GM19025 (cell line): Measurements from ENCODE around the gene OXNAD1.

Source experiments
- ATAC-seq: cut with Tn5 transposase; IDR thresholded peaks from one replicate; pipeline ENCODE4 v1.9.1; 2021; ENCODE audit warnings: mild to moderate bottlenecking, low read depth, moderate library complexity; ENCODE audit not compliant: unreplicated experiment

OXNAD1 gene

DNA sequence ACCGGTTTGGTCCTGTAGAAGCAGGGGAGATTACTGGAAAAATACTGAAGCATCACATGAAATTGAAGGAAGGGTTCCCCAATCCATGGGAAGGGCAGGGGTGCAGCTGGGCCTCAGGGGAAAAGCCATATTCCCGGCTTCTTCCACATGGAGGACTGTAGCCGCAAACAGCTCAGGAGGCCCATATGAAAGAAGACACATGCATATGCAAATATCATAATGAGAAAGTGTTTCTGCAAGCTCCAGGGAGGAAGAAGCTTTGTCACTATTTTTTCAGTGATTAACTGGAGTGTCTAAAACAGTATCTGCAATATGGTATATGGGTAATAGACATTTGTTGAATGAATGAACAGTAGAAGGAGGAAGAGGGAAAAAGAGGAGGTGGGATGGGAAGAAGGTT, 19.4 kb upstream of the OXNAD1 start:
- ATAC-seq: no peak

GRCh38 chr3:16247282-16248061, 17.5 kb upstream of the OXNAD1 start:
- ATAC-seq: peak; percentile 58

- ATAC-seq: no peak
Measured at GRCh38 chr3:16248556-16248955, 16.5 kb upstream of the OXNAD1 start.

DNA sequence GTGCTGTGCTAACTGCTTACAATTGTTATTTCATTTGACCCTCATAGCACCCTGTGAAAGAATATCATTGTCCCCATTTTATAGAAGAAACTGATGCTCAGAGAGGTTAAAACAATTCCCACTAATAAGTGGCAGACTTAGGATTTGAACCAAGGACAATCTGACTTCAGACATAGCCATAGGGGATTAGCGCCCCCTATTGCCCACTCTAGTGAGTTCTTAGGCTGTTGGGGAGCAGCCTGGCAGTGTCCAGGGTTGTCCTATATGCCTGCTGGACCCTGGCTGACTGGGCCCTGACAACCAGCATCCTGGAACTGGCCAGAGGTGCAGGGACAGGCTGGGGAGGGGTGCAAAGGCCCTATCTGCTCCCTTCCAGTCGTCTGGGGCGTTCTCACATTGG, 15.7 kb upstream of the OXNAD1 start:
- no peak for ATAC-seq

DNA sequence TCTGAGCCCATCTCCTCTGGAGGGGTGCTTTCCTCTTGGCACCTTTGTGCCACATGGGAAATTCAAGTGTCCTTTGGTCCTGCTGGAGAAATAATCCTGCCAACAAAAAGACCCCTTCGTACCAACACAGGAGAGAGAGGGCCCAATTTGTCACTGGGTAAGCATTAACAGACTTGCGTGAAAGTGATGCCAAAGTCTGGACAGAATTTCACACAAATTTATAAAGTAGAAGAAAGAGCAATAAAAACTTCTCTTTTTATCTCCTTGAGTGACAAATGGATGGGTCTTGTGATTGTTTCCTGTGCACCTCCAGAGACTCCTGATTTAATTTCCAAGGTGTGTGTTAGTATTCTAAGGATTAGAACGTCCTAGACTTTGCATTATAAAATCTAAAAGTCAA, 15.1 kb upstream of the OXNAD1 start:
- no peak for ATAC-seq

GRCh38 chr3:16251316-16252085, 13.5 kb upstream of the OXNAD1 start:
- ATAC-seq: no peak

DNA sequence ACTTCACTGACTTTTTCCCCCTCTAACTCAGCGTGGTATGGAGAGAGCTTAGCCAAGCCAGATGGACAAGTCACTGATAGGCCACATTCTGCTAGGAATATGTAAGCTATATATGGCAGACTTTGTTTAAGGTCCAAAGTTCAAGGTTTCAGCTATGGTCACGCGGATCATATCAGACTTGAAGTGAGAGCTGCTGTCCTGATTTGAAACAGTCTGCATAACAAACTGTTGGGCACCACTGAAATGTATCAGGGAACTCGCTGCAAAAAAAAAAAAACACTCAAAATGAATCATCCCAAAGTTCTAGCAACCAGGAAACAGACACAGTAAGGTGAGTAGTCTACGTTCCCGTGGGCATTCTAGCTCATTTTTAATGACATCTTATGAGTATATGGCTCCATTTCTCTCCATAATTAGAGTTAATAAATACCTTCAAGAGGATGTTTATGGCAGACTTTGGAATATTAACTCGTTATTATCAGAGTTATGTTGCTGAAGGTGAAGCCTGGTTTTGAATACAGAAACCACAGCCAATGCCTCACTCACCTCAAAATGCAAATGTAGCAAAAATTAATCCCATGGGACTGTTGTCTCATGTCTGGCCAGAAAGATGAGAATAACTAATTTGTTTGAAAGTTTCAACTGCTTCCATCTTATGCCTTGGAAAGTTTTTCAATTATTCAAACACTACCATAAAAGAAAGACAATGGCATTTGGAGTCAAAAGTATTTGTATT, 12.6 kb upstream of the OXNAD1 start:
- ATAC-seq: peak; percentile 49

- no peak for ATAC-seq
Measured at GRCh38 chr3:16252988-16253387, 12.0 kb upstream of the OXNAD1 start.

DNA sequence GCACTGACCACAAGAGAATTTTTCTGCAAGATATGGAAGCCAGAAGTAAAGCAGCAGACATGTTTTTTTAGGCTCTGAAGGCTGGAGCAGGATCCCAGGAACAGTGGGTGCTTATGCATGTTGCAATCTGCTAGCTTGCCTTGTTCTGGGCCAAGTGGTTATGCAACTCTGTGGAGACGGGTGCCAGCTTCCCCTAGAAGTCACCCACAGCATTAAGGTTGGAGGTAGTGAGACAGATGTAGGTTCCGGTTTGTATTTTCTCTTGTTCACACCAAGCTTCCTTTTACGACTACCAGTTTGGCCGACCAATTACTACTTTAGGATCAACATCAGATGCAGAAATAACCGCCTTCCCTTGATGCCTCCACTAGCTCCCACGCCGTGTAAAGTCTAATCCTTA, 11.4 kb upstream of the OXNAD1 start:
- no peak for ATAC-seq

DNA sequence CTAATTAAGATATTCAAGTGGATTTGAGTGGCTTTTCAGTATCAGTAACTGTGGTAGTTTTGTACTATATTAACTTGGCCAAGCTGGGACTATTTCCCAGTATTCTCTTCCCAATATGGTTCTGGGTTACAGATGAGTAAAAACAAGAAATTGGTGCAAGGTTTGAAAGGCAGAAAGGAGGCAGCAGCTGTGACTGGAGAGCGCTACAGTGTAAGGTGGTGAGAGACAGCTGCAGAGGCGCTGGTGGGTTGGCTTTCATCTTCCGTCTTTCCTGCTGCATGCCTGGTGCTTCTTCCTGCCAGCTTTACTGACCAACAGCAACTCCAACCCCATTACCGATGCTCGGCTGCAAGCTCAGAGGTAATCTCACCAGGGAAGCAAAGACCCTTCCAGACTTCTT, 10.1 kb upstream of the OXNAD1 start:
- peak; percentile 40 for ATAC-seq

GRCh38 chr3:16255326-16255725, 9.7 kb upstream of the OXNAD1 start:
- ATAC-seq: no peak

GRCh38 chr3:16255726-16256125, 9.3 kb upstream of the OXNAD1 start:
- no peak for ATAC-seq

DNA sequence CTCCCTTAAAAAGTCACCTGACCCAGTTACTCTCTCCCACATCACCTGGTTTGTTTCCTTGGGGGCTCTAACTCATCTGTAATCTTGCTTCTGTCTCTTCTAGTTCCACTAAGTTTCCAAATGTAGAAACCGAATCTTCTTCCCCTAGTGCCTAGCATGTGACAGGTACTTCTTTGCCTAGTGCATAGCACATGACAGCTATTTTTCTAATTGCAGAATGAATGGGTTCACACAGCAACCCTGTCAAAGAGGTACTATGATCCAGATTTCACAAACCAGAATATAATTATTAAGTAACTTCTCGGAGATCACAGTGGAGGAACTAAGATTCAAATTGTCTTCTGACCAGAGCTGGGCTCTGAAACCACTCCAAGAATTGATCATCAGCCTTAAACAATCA, 7.7 kb upstream of the OXNAD1 start:
- no peak for ATAC-seq

DNA sequence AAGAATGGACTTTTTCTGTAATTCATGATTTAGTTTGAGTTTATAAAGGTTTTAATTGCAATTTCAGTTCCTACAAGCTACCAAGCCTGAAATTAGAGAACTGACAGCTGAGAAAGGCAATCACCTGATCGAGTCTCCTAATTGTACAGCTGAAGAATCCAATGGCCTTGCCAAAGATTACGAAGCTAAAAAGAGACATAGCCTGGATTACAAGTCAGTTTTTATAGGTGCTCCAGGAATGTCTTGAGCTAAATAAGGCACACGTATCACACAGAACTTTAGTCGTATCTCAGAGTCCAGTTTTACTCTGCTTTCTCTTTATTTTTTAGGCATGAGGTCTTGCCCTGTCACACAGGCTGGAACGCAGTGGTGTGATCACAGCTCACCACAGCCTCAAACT, 6.8 kb upstream of the OXNAD1 start:
- ATAC-seq: no peak

DNA sequence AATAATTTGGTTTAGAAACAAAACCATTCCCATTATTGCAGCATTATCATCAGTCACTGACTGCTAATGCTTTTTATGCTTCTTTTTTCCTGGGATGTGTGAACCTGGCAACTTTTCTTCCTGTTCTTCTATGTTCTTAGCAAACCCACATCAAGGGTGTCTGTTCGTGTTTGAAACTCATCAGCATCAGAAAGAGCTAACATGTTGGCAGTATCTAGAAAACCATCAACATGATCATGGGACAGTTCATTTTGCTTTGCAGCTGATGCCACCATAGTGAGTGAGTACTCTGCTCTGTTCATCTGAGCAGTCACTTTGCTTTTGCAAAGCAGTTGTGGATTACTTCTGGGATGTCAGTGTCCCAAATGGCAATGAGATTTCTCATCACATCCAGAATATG, 6.1 kb upstream of the OXNAD1 start:
- no peak for ATAC-seq

DNA sequence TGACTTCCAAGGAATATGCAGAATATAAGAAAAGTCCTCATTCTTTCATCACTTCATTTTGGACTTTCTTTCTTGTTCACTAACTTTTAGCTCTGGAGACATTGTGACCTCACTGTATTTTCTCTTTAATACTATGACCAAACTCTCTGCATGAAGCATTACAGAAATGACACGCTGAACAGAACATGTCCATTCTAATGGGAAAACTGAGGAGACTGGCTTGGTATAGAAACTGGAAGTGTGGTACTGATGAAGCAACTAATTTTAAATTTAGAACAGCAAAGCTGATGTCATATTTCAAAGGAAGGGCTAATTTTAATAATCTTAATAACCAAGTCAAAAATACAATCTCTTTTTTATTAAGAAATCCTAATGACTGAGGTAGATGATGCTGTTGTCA, 5.0 kb upstream of the OXNAD1 start:
- ATAC-seq: no peak

DNA sequence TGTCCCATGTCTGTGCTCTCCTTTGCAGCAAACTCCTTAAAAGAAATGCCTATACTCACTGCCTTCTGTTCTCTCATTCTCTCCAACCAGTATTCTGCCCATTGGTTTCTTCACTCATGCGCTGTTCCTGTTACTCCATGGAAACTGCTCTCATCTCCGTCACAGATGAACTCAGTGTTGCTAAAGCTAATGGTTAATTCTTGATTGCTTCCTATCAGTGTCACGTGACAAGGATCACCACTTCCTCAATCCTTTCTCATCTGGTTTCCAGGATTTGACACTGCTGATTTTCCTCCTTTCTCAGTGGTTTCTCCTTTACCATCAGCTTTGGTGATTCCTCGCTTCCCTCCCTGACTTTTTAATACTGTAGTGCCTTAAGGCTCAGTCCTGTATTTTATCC, 2.8 kb upstream of the OXNAD1 start:
- ATAC-seq: no peak

DNA sequence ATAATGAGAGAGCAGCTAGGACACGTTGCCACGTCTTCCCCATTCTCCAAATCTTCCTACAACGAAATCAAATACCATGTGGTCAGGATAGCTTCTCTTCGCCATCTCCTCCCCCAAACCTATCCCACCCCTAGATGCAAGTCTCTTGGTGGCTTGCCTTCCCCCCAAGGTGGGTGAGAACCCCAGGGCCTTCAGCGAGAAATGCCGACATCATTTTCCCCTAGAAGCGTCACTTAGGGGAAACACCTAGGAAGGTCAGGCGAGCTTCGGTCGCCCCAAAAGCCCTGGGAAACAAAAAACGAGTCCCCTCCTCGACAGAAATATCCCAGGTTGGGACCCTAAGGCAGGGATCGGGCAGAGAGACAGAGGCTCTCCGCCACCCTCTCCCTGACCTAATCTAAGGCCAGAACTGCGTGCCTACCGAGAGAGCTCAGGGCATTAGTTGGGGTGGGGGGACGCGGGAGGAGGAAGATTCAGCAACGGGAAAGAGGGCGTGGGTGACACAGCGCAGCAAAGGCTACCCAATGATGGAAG, 771 bp upstream of the OXNAD1 start:
- no peak for ATAC-seq

- ATAC-seq: no peak
Measured at GRCh38 chr3:16265455-16265786, 409 bp downstream of the OXNAD1 start.

- ATAC-seq: no peak
Measured at GRCh38 chr3:16266714-16267113, 1.7 kb downstream of the OXNAD1 start.

DNA sequence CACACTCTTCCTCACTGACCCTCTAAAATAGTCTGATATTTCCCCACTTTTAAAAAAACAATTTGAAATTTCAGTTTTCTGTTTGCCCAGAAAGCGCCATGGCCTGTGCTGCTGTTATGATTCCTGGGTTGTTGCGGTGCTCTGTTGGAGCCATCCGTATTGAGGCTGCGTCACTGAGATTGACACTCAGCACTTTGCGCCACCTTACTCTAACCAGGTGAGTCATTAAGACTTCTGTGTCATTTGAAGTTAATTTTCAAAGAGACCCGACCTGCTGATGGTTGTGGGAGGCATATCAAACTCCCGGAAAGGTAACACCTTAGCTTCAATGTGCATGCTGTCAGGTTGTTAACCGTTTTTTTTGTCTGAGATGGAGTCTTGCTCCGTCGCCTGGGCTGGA, 5.8 kb downstream of the OXNAD1 start:
- no peak for ATAC-seq
